HUES6 (cell line): ENCODE data around the gene GPC6.

ENCODE experiments used
- H3K27ac ChIP-seq: 2 replicates; pipeline ENCODE4 v1.7.0; 2013; ENCODE audit warnings: low read depth, mild to moderate bottlenecking, low read length, inconsistent platforms
- H3K27me3 ChIP-seq: 2 replicates; pipeline ENCODE4 v1.6.1; 2013; ENCODE audit warnings: low read length; ENCODE audit not compliant: control insufficient read depth, insufficient read depth
- H3K36me3 ChIP-seq: 2 replicates; pipeline ENCODE4 v1.6.1; 2013; ENCODE audit warnings: low read length; ENCODE audit not compliant: control insufficient read depth, insufficient read depth
- H3K4me1 ChIP-seq: 2 replicates; pipeline ENCODE4 v1.6.1; 2013; ENCODE audit warnings: low read length; ENCODE audit not compliant: control insufficient read depth, insufficient read depth
- H3K4me3 ChIP-seq: 2 replicates; pipeline ENCODE4 v1.5.1; 2013; ENCODE audit warnings: low read depth, low read length
- H3K9ac ChIP-seq: one replicate; pipeline ENCODE4 v1.6.1; 2013; ENCODE audit warnings: mild to moderate bottlenecking, low read length
- H3K9me3 ChIP-seq: 2 replicates; pipeline ENCODE4 v1.6.1; 2013; ENCODE audit warnings: low read depth, low read length; ENCODE audit not compliant: control insufficient read depth, insufficient read depth

Gene GPC6

GRCh38 chr13:93762708-93763426 lies 536.3 kb downstream of the GPC6 start:
- H3K9ac ChIP-seq, result no peak overlapping the region
- no peak overlapping the region for H3K27ac ChIP-seq
- H3K36me3 ChIP-seq, result no peaks in the 10 kb centered on the region
- H3K4me3 ChIP-seq, result no peak overlapping the region
- peaks cover 16% of the 10 kb centered on the region for H3K9me3 ChIP-seq
- no peaks in the 10 kb centered on the region for H3K27me3 ChIP-seq
- H3K4me1 ChIP-seq, result peaks cover 7% of the 10 kb centered on the region

- H3K4me1 ChIP-seq, result no peaks in the 10 kb centered on the region
- no peak overlapping the region for H3K9ac ChIP-seq
- H3K9me3 ChIP-seq, result peaks cover 16% of the 10 kb centered on the region
- H3K4me3 ChIP-seq, result no peak overlapping the region
- H3K27ac ChIP-seq, result no peak overlapping the region
- H3K27me3 ChIP-seq, result no peaks in the 10 kb centered on the region
- H3K36me3 ChIP-seq, result no peaks in the 10 kb centered on the region
Observed at GRCh38 chr13:93765062-93765461, 538.5 kb downstream of the GPC6 start.

- Histone ChIP-seq H3K4me3 (no peak overlapping the region), H3K27ac (no peak overlapping the region), H3K27me3 (no peaks in the 10 kb centered on the region), H3K36me3 (no peaks in the 10 kb centered on the region), H3K9ac (no peak overlapping the region), H3K4me1 (no peaks in the 10 kb centered on the region), H3K9me3 (peaks cover 16% of the 10 kb centered on the region)
Observed at GRCh38 chr13:93765811-93766210, 539.2 kb downstream of the GPC6 start.

- no peaks in the 10 kb centered on the region for H3K27me3 ChIP-seq
- H3K9ac ChIP-seq, result no peak overlapping the region
- H3K4me3 ChIP-seq, result no peak overlapping the region
- H3K9me3 ChIP-seq, result peaks cover 16% of the 10 kb centered on the region
- no peak overlapping the region for H3K27ac ChIP-seq
- no peaks in the 10 kb centered on the region for H3K4me1 ChIP-seq
- H3K36me3 ChIP-seq, result no peaks in the 10 kb centered on the region
Observed at GRCh38 chr13:93766719-93767118, 540.1 kb downstream of the GPC6 start.

GRCh38 chr13:93767180-93767916 lies 540.7 kb downstream of the GPC6 start:
- no peaks in the 10 kb centered on the region for H3K27me3 ChIP-seq
- H3K4me3 ChIP-seq, result no peak overlapping the region
- peaks cover 10% of the 10 kb centered on the region for H3K9me3 ChIP-seq
- no peak overlapping the region for H3K27ac ChIP-seq
- no peaks in the 10 kb centered on the region for H3K4me1 ChIP-seq
- no peaks in the 10 kb centered on the region for H3K36me3 ChIP-seq
- H3K9ac ChIP-seq, result no peak overlapping the region

- H3K9me3 ChIP-seq, result peaks cover 4% of the 10 kb centered on the region
- H3K27me3 ChIP-seq, result no peaks in the 10 kb centered on the region
- no peak overlapping the region for H3K4me3 ChIP-seq
- no peaks in the 10 kb centered on the region for H3K4me1 ChIP-seq
- H3K9ac ChIP-seq, result no peak overlapping the region
- no peaks in the 10 kb centered on the region for H3K36me3 ChIP-seq
- H3K27ac ChIP-seq, result no peak overlapping the region
Observed at GRCh38 chr13:93767917-93768409, 541.4 kb downstream of the GPC6 start.

- Histone ChIP-seq H3K4me3 (no peak overlapping the region), H3K27ac (no peak overlapping the region), H3K36me3 (no peaks in the 10 kb centered on the region), H3K9ac (no peak overlapping the region), H3K9me3 (no peaks in the 10 kb centered on the region), H3K27me3 (no peaks in the 10 kb centered on the region), H3K4me1 (no peaks in the 10 kb centered on the region)
Observed at GRCh38 chr13:93769101-93769500, 542.5 kb downstream of the GPC6 start.

- Histone ChIP-seq H3K36me3 (no peaks in the 10 kb centered on the region), H3K4me3 (no peak overlapping the region), H3K27ac (no peak overlapping the region), H3K9ac (no peak overlapping the region), H3K27me3 (no peaks in the 10 kb centered on the region), H3K9me3 (no peaks in the 10 kb centered on the region), H3K4me1 (no peaks in the 10 kb centered on the region)
Observed at GRCh38 chr13:93769607-93770006, 543.0 kb downstream of the GPC6 start.

GRCh38 chr13:93771227-93771626 lies 544.6 kb downstream of the GPC6 start:
- H3K27me3 ChIP-seq, result no peaks in the 10 kb centered on the region
- H3K9ac ChIP-seq, result no peak overlapping the region
- no peaks in the 10 kb centered on the region for H3K4me1 ChIP-seq
- no peaks in the 10 kb centered on the region for H3K36me3 ChIP-seq
- no peak overlapping the region for H3K27ac ChIP-seq
- H3K4me3 ChIP-seq, result no peak overlapping the region
- no peaks in the 10 kb centered on the region for H3K9me3 ChIP-seq

GRCh38 chr13:93771782-93772181 lies 545.2 kb downstream of the GPC6 start:
- Histone ChIP-seq H3K27me3 (no peaks in the 10 kb centered on the region), H3K27ac (no peak overlapping the region), H3K36me3 (no peaks in the 10 kb centered on the region), H3K9me3 (no peaks in the 10 kb centered on the region), H3K9ac (no peak overlapping the region), H3K4me3 (no peak overlapping the region), H3K4me1 (no peaks in the 10 kb centered on the region)

- H3K36me3 ChIP-seq, result no peaks in the 10 kb centered on the region
- H3K9ac ChIP-seq, result no peak overlapping the region
- no peak overlapping the region for H3K4me3 ChIP-seq
- H3K27me3 ChIP-seq, result no peaks in the 10 kb centered on the region
- H3K4me1 ChIP-seq, result peaks cover 4% of the 10 kb centered on the region
- no peak overlapping the region for H3K27ac ChIP-seq
- no peaks in the 10 kb centered on the region for H3K9me3 ChIP-seq
Observed at GRCh38 chr13:93774506-93774905, 547.9 kb downstream of the GPC6 start.
